GM21825 (cell line): ENCODE results near the gene M1AP.

ENCODE experiments used
- ATAC-seq: cut with Tn5 transposase; IDR thresholded peaks from one replicate; pipeline ENCODE4 v1.9.1; 2021; ENCODE audit warnings: mild to moderate bottlenecking, moderate library complexity; ENCODE audit not compliant: unreplicated experiment

M1AP gene

GRCh38 chr2:74551530-74551929 is 96.6 kb downstream of the M1AP start:
- no peak for ATAC-seq

GRCh38 chr2:74550231-74550630 is 97.9 kb downstream of the M1AP start:
- ATAC-seq = no peak

- peak; percentile 39 for ATAC-seq
Observed at GRCh38 chr2:74548900-74549826, 99.0 kb downstream of the M1AP start.

- no peak for ATAC-seq
Observed at GRCh38 chr2:74548285-74548899, 99.7 kb downstream of the M1AP start.

GRCh38 chr2:74546004-74546403 is 102.1 kb downstream of the M1AP start:
- ATAC-seq = no peak

- no peak for ATAC-seq
Observed at GRCh38 chr2:74544634-74545033, 103.5 kb downstream of the M1AP start.

- no peak for ATAC-seq
Observed at GRCh38 chr2:74542978-74543377, 105.2 kb downstream of the M1AP start.

GRCh38 chr2:74540291-74540690 is 107.8 kb downstream of the M1AP start:
- ATAC-seq = no peak

GRCh38 chr2:74538881-74539339 is 109.2 kb downstream of the M1AP start:
- no peak for ATAC-seq

- ATAC-seq = no peak
Observed at GRCh38 chr2:74537140-74537539, 111.0 kb downstream of the M1AP start.

- ATAC-seq = no peak
Observed at GRCh38 chr2:74536166-74536950, 111.8 kb downstream of the M1AP start.

GRCh38 chr2:74535440-74535965 is 112.6 kb downstream of the M1AP start:
- ATAC-seq = no peak

GRCh38 chr2:74534411-74534810 is 113.7 kb downstream of the M1AP start:
- ATAC-seq = no peak

GRCh38 chr2:74533464-74533863 is 114.7 kb downstream of the M1AP start:
- ATAC-seq = no peak

- no peak for ATAC-seq
Observed at GRCh38 chr2:74532222-74532621, 115.9 kb downstream of the M1AP start.

- ATAC-seq = no peak
Observed at GRCh38 chr2:74531666-74532065, 116.5 kb downstream of the M1AP start.

- peak; percentile 33 for ATAC-seq
Observed at GRCh38 chr2:74530239-74531187, 117.6 kb downstream of the M1AP start.

GRCh38 chr2:74529357-74530238 is 118.5 kb downstream of the M1AP start, which contains the start of the genes AUP1 and HTRA2:
Gene AUP1, minus strand, starts transcription at chr2:74529706. Its CDS starts 77 bp downstream, at chr2:74529629.
Gene HTRA2, plus strand, starts transcription at chr2:74529933. Its CDS starts 74 bp downstream, at chr2:74530007.
- peak; percentile 76 for ATAC-seq
